HepG2 (cell line): Measurements from ENCODE around the gene CNOT10. TPM values are rescaled to one million over a fixed set of nuclear protein-coding genes. Genes with fewer than 3 reads are reported as not detected.

Experiments used
- ATAC-seq: fragments of 200-7000 bp; cut with Tn5 transposase; 3 replicates; pipeline ENCODE4 v1.9.1; 2020; ENCODE audit warnings: mild to moderate bottlenecking, moderate library complexity
- BruUV-seq: library from RNA; stranded (reverse); fragments of 400-500 nt; replicated peaks from 2 replicates; lab custom pipeline; 2021; lab: Mats Ljungman, UMichigan
- CTCF ChIA-PET: fragments of 300-600 bp; formaldehyde crosslinking; extraction: SDS; loops from one replicate; lab custom pipeline; 2021; ENCODE audit warnings: low total read pairs, inconsistent platforms, low intra/inter-chr PET ratio; lab: Yijun Ruan, JAX
- POLR2A ChIA-PET: fragments of 350-600 bp; sonication (Branson Sonifier 250); formaldehyde crosslinking; loops from one replicate; lab custom pipeline; 2020; ENCODE audit warnings: antibody characterized with exemption, inconsistent platforms; lab: Yijun Ruan, JAX
- DNase-seq: peaks from one replicate; pipeline ENCODE4 v3.0.0-alpha.2; 2015; ENCODE audit warnings: low spot score
- FAIRE-seq: peaks from 3 replicates; lab custom pipeline; 2011; peaks lifted over from hg19 to GRCh38; lab: Jason Lieb, UNC
- H2AFZ ChIP-seq: one replicate; pipeline ENCODE4 v1.6.1; 2011; ENCODE audit warnings: low read length, inconsistent platforms
- H3K27ac ChIP-seq: fragments of 300-600 bp; 3 replicates; pipeline ENCODE4 v1.8.0; 2011; ENCODE audit warnings: mixed run types, mild to moderate bottlenecking, mixed read lengths, low read length, inconsistent platforms; ENCODE audit not compliant: insufficient read depth; ENCODE audit errors: extremely low read length
- H3K27me3 ChIP-seq, 2 experiments: fragments of 200-600 bp in 1 of 2; 2 replicates in 1 of 2; 3 replicates in 1 of 2; pipeline versions ENCODE4 v1.6.0 to v1.8.0; 2011; ENCODE audit warnings: low read length in 2 of 2, mild to moderate bottlenecking in 2 of 2, moderate library complexity in 2 of 2, inconsistent platforms in 1 of 2; ENCODE audit not compliant: insufficient read depth in 2 of 2, control insufficient read depth in 1 of 2
- H3K36me3 ChIP-seq, 2 experiments: fragments of 200-600 bp in 1 of 2; replicated peaks in 1 of 2; 2 replicates in 1 of 2; 3 replicates in 1 of 2; pipeline versions ENCODE4 v1.5.1 to v1.8.0; 2011; ENCODE audit warnings: low read length in 2 of 2, inconsistent platforms in 1 of 2; ENCODE audit not compliant: insufficient read depth in 2 of 2, control insufficient read depth in 1 of 2
- H3K4me1 ChIP-seq: 2 replicates; pipeline ENCODE4 v1.5.1; 2012; ENCODE audit warnings: low read length, inconsistent platforms; ENCODE audit not compliant: insufficient read depth
- H3K4me2 ChIP-seq: 2 replicates; pipeline ENCODE4 v1.6.0; 2011; ENCODE audit warnings: low read depth, low read length, inconsistent platforms
- H3K4me3 ChIP-seq, 3 experiments: fragments of 200-600 bp in 1 of 3; sonication (generic), shearing (Covaris generic) in 1 of 3; replicated peaks in 1 of 3; 2 replicates each; pipeline ENCODE4 v1.5.1; 2011 to 2016; ENCODE audit warnings: low read length in 3 of 3, inconsistent platforms in 2 of 3, low read depth in 2 of 3, mild to moderate bottlenecking in 2 of 3, control low read depth in 1 of 3, mixed read lengths in 1 of 3; ENCODE audit not compliant: insufficient read depth in 1 of 3
- H3K79me2 ChIP-seq: one replicate; pipeline ENCODE4 v1.6.1; 2011; ENCODE audit warnings: low read length, inconsistent platforms; ENCODE audit not compliant: insufficient read depth
- H3K9ac ChIP-seq: 2 replicates; pipeline ENCODE4 v1.6.0; 2011; ENCODE audit warnings: mild to moderate bottlenecking, low read depth, low read length, inconsistent platforms; ENCODE audit not compliant: insufficient read depth
- H3K9me3 ChIP-seq: 2 replicates; pipeline ENCODE4 v1.5.1; 2012; ENCODE audit warnings: mild to moderate bottlenecking, low read length
- H4K20me1 ChIP-seq: 2 replicates; pipeline ENCODE4 v1.6.0; 2011; ENCODE audit warnings: inconsistent platforms, mild to moderate bottlenecking, low read length, moderate library complexity; ENCODE audit not compliant: insufficient read depth
- ATAD3A ChIP-seq: sonication (generic); formaldehyde crosslinking; IDR thresholded peaks from 2 replicates; pipeline ENCODE4 v1.4.0; 2020; ENCODE audit warnings: missing genetic modification reagents
- BHLHE40 ChIP-seq: IDR thresholded peaks from 2 replicates; pipeline ENCODE4 v1.6.1; 2011; ENCODE audit warnings: low read length, improper control_type of control experiment
- GATAD1 ChIP-seq: IDR thresholded peaks from 2 replicates; pipeline ENCODE4 v1.6.1; 2016; ENCODE audit warnings: missing genetic modification reagents, missing compliant biosample characterization
- GATAD2A ChIP-seq: IDR thresholded peaks from 2 replicates; pipeline ENCODE4 v1.6.1; 2016
- HNRNPH1 ChIP-seq: fragments of 200-400 bp; formaldehyde crosslinking; optimal IDR thresholded peaks from 2 replicates; pipeline ENCODE3; 2017; ENCODE audit warnings: mild to moderate bottlenecking, low read depth, low read length
- ISL2 ChIP-seq: sonication (generic); formaldehyde crosslinking; IDR thresholded peaks from 2 replicates; pipeline ENCODE4 v1.5.0; 2020; ENCODE audit warnings: missing genetic modification reagents
- NFE2 ChIP-seq: sonication (generic); formaldehyde crosslinking; IDR thresholded peaks from 2 replicates; pipeline ENCODE4 v1.4.0; 2020; ENCODE audit warnings: missing genetic modification reagents
- PAWR ChIP-seq: sonication (generic); formaldehyde crosslinking; IDR thresholded peaks from 2 replicates; pipeline ENCODE4 v1.4.0; 2020; ENCODE audit warnings: missing genetic modification reagents, mild to moderate bottlenecking, borderline replicate concordance
- SCMH1 ChIP-seq: sonication (generic); formaldehyde crosslinking; IDR thresholded peaks from 2 replicates; pipeline ENCODE4 v1.9.0; 2021; ENCODE audit warnings: missing genetic modification reagents, mild to moderate bottlenecking, borderline replicate concordance
- SRSF9 ChIP-seq: fragments of 200-400 bp; formaldehyde crosslinking; IDR thresholded peaks from 2 replicates; pipeline ENCODE4 v1.6.1; 2018; ENCODE audit warnings: borderline replicate concordance, mild to moderate bottlenecking, low read depth, low read length; ENCODE audit not compliant: insufficient read depth, poor library complexity, severe bottlenecking
- ZNF121 ChIP-seq: sonication (generic); formaldehyde crosslinking; IDR thresholded peaks from 2 replicates; pipeline ENCODE4 v1.5.0; 2020; ENCODE audit warnings: mild to moderate bottlenecking, missing genetic modification reagents
- ZNF263 ChIP-seq: sonication (generic); formaldehyde crosslinking; IDR thresholded peaks from 2 replicates; pipeline ENCODE4 v1.4.0; 2020; ENCODE audit warnings: missing genetic modification reagents
- ZNF292 ChIP-seq: sonication (generic); formaldehyde crosslinking; IDR thresholded peaks from 2 replicates; pipeline ENCODE4 v1.8.1; 2022; ENCODE audit warnings: mild to moderate bottlenecking, low read depth, missing genetic modification reagents, borderline replicate concordance
- ZNF883 ChIP-seq: sonication (generic); formaldehyde crosslinking; IDR thresholded peaks from 2 replicates; pipeline ENCODE4 v1.5.1; 2020; ENCODE audit warnings: mild to moderate bottlenecking, missing genetic modification reagents; ENCODE audit errors: not compliant biosample characterization
- in situ Hi-C: cut with HindIII; loops from 2 replicates; pipeline ENCODE4 v1.10.0; 2017; ENCODE audit warnings: low pct_unique_long_range_greater_than_20kb; ENCODE audit not compliant: extremely low pct_ligation_motif_present
- intact Hi-C: fragments of 100-400 bp; cut with micrococcal nuclease; formaldehyde crosslinking; loops from one replicate; pipeline ENCODE4 v1.10.0; 2022; ENCODE audit not compliant: unreplicated experiment
- polyA plus RNA-seq, 8 experiments: library from polyadenylated mRNA; depleted of rRNA in 3 of 8; stranded (reverse) in 7 of 8; unstranded in 1 of 8; fragments of >200 nt; fragmentation: Illumina TruSeq in 4 of 8; extraction: Trizol in 4 of 8; gene quantifications; 2 replicates each; pipeline versions ENCODE4 v1.2.1 to v1.2.3, GENCODE V29; 2011 to 2016; ENCODE audit warnings: low read depth in 4 of 8, missing spikeins in 1 of 8, mixed read lengths in 1 of 8; ENCODE audit not compliant: insufficient read depth in 1 of 8
- total RNA-seq, 5 experiments: library from RNA; depleted of rRNA; stranded (reverse); fragments of >200 nt; fragmentation: Illumina TruSeq; extraction: Trizol; gene quantifications; 2 replicates each; pipeline ENCODE4 v1.2.3, GENCODE V29; 2016; ENCODE audit warnings: low read depth in 1 of 5
- TF ChIP-seq, protein P1 (sequence below): sonication (generic); formaldehyde crosslinking; IDR thresholded peaks from 2 replicates; pipeline ENCODE4 v1.5.0; 2020; ENCODE audit warnings: mild to moderate bottlenecking, missing genetic modification reagents
- TF ChIP-seq, protein P2 (sequence below): sonication (generic); formaldehyde crosslinking; IDR thresholded peaks from 2 replicates; pipeline ENCODE4 v1.4.0; 2020; ENCODE audit warnings: missing genetic modification reagents
- TF ChIP-seq, protein P3 (sequence below): sonication (generic); formaldehyde crosslinking; IDR thresholded peaks from 2 replicates; pipeline ENCODE4 v1.8.0; 2023; ENCODE audit warnings: mild to moderate bottlenecking, missing genetic modification reagents
- TF ChIP-seq, protein P4 (sequence below): sonication (generic); formaldehyde crosslinking; IDR thresholded peaks from 2 replicates; pipeline ENCODE4 v1.4.0; 2020; ENCODE audit warnings: missing genetic modification reagents
- TF ChIP-seq, protein P5 (sequence below): IDR thresholded peaks from 2 replicates; pipeline ENCODE4 v1.6.1; 2016; ENCODE audit warnings: missing genetic modification reagents, missing compliant biosample characterization

The CNOT10 gene
- total and polyA plus RNA-seq, 2 of the 13 experiments (the other 11 are each of a cell fraction or from before 2014, with no cell fraction given) = 21.2 to 34.1 TPM

DNA sequence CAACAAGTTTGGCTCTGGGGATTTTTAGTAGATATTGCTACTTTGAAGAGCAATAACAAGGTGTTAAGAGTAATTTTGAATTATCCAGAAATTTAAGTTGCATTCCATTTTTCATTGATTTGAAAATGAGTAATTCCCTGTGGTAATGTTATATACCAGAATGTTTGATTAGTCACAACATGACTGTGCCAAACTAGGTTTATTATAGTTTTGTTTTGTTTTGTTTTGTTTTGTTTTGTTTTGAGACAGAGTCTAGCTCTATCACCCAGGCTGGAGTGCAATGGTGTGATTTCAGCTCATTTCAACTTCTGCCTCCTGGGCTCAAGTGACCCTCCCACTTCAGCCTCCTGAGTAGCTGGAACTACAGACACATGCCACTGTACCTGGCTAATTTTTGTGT is 40.7 kb downstream of the CNOT10 start:
- FAIRE-seq = no peak
- CTCF ChIA-PET = no interaction called here
- no peak for ATAC-seq
- no peak for TF ChIP-seq ISL2 (CRISPR knock-in tag)
- no peak for TF ChIP-seq BHLHE40
- TF ChIP-seq, protein P1, sequence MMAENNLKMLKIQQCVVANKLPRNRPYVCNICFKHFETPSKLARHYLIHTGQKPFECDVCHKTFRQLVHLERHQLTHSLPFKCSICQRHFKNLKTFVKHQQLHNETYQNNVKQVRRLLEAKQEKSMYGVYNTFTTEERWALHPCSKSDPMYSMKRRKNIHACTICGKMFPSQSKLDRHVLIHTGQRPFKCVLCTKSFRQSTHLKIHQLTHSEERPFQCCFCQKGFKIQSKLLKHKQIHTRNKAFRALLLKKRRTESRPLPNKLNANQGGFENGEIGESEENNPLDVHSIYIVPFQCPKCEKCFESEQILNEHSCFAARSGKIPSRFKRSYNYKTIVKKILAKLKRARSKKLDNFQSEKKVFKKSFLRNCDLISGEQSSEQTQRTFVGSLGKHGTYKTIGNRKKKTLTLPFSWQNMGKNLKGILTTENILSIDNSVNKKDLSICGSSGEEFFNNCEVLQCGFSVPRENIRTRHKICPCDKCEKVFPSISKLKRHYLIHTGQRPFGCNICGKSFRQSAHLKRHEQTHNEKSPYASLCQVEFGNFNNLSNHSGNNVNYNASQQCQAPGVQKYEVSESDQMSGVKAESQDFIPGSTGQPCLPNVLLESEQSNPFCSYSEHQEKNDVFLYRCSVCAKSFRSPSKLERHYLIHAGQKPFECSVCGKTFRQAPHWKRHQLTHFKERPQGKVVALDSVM (CRISPR knock-in tag) = no peak
- no peak for TF ChIP-seq SCMH1 (CRISPR knock-in tag)
- TF ChIP-seq SRSF9 = no peak
- TF ChIP-seq, protein P2, sequence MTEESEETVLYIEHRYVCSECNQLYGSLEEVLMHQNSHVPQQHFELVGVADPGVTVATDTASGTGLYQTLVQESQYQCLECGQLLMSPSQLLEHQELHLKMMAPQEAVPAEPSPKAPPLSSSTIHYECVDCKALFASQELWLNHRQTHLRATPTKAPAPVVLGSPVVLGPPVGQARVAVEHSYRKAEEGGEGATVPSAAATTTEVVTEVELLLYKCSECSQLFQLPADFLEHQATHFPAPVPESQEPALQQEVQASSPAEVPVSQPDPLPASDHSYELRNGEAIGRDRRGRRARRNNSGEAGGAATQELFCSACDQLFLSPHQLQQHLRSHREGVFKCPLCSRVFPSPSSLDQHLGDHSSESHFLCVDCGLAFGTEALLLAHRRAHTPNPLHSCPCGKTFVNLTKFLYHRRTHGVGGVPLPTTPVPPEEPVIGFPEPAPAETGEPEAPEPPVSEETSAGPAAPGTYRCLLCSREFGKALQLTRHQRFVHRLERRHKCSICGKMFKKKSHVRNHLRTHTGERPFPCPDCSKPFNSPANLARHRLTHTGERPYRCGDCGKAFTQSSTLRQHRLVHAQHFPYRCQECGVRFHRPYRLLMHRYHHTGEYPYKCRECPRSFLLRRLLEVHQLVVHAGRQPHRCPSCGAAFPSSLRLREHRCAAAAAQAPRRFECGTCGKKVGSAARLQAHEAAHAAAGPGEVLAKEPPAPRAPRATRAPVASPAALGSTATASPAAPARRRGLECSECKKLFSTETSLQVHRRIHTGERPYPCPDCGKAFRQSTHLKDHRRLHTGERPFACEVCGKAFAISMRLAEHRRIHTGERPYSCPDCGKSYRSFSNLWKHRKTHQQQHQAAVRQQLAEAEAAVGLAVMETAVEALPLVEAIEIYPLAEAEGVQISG (CRISPR knock-in tag) = no peak
- TF ChIP-seq, protein P3, sequence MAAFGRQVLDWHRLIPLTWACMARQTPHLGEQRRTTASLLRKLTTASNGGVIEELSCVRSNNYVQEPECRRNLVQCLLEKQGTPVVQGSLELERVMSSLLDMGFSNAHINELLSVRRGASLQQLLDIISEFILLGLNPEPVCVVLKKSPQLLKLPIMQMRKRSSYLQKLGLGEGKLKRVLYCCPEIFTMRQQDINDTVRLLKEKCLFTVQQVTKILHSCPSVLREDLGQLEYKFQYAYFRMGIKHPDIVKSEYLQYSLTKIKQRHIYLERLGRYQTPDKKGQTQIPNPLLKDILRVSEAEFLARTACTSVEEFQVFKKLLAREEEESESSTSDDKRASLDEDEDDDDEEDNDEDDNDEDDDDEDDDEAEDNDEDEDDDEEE (CRISPR knock-in tag) = no peak
- no peak for TF ChIP-seq ZNF883 (CRISPR knock-in tag)
- no peak for TF ChIP-seq NFE2 (CRISPR knock-in tag)
- TF ChIP-seq, protein P4, sequence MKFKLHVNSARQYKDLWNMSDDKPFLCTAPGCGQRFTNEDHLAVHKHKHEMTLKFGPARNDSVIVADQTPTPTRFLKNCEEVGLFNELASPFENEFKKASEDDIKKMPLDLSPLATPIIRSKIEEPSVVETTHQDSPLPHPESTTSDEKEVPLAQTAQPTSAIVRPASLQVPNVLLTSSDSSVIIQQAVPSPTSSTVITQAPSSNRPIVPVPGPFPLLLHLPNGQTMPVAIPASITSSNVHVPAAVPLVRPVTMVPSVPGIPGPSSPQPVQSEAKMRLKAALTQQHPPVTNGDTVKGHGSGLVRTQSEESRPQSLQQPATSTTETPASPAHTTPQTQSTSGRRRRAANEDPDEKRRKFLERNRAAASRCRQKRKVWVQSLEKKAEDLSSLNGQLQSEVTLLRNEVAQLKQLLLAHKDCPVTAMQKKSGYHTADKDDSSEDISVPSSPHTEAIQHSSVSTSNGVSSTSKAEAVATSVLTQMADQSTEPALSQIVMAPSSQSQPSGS = no peak
- TF ChIP-seq HNRNPH1 = no peak
- no peak for TF ChIP-seq ZNF263 (CRISPR knock-in tag)
- TF ChIP-seq ATAD3A (CRISPR knock-in tag) = no peak
- TF ChIP-seq PAWR (CRISPR knock-in tag) = no peak
- TF ChIP-seq, protein P5, sequence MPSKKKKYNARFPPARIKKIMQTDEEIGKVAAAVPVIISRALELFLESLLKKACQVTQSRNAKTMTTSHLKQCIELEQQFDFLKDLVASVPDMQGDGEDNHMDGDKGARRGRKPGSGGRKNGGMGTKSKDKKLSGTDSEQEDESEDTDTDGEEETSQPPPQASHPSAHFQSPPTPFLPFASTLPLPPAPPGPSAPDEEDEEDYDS = no peak
- TF ChIP-seq GATAD2A (CRISPR knock-in tag) = no peak
- TF ChIP-seq GATAD1 = no peak
- TF ChIP-seq ZNF292 (CRISPR knock-in tag) = no peak
- no peak for TF ChIP-seq ZNF121

More for the DNA sequence above, 40.7 kb downstream of the CNOT10 start:
- Histone ChIP-seq H3K9ac (no peak overlapping the region), H3K79me2 (no peaks in the 10 kb centered on the region), H3K4me3 (no peak overlapping the region), H3K4me1 (no peaks in the 10 kb centered on the region), H3K27ac (no peak overlapping the region), H4K20me1 (no peaks in the 10 kb centered on the region), H3K9me3 (no peaks in the 10 kb centered on the region), H3K36me3 (peaks cover 8 to 35% of the 10 kb centered on the region in 2 experiments; a peak in 4 of 5 replicates), H3K4me2 (no peak overlapping the region), H2AFZ (no peak overlapping the region), H3K27me3 (no peaks in the 10 kb centered on the region)
- no TSS peak for BruUV-seq
- no peak for DNase-seq
- POLR2A ChIA-PET = no interaction called here
- in situ Hi-C loops (loop anchor here (25.0 kb wide), 1 partner anchor 362 kb away; the partner anchor contains the start of genes GLB1 and TMPPE), intact Hi-C loops (no loop called here)
